GM20000 (cell line): ENCODE measurements around the gene LSM14A.
"Not testable (repeated sequence)": the region's sequence is repeated elsewhere in the genome, so short reads cannot be mapped to it uniquely, and the experiment has no call there.

Experiments
- DNase-seq: peaks from one replicate; pipeline ENCODE4 v3.0.0; 2012; ENCODE audit warnings: low spot score
- TF ChIP-seq, protein P1 (sequence below): IDR thresholded peaks from 2 replicates; pipeline ENCODE4 v1.5.1; 2012; ENCODE audit warnings: mild to moderate bottlenecking, control low read depth; ENCODE audit errors: extremely low read depth, missing control alignments

Gene LSM14A

DNA sequence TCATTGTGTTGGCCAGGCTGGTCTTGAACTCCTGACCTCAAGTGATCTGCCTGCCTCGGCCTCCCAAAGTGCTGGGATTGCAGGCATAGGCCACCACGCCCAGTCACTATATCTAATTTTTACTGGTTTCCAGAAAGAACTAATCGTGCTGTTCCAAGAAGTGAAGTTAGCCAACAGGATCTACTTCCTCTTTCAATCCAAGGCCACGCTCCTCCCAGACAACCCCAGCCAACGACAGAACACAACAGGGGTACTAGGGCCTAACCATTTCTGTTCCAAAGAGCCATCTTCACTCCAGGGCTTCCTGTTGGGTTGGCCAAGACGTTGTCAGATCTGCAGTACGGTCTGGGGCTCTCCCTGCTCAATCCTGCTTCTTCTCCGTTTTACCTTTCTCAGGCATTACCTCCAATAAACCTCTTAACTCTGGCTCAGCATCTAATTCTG is 7.0 kb upstream of the LSM14A start:
- DNase-seq: no peak
- TF ChIP-seq, protein P1, sequence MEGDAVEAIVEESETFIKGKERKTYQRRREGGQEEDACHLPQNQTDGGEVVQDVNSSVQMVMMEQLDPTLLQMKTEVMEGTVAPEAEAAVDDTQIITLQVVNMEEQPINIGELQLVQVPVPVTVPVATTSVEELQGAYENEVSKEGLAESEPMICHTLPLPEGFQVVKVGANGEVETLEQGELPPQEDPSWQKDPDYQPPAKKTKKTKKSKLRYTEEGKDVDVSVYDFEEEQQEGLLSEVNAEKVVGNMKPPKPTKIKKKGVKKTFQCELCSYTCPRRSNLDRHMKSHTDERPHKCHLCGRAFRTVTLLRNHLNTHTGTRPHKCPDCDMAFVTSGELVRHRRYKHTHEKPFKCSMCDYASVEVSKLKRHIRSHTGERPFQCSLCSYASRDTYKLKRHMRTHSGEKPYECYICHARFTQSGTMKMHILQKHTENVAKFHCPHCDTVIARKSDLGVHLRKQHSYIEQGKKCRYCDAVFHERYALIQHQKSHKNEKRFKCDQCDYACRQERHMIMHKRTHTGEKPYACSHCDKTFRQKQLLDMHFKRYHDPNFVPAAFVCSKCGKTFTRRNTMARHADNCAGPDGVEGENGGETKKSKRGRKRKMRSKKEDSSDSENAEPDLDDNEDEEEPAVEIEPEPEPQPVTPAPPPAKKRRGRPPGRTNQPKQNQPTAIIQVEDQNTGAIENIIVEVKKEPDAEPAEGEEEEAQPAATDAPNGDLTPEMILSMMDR: no peak

DNA sequence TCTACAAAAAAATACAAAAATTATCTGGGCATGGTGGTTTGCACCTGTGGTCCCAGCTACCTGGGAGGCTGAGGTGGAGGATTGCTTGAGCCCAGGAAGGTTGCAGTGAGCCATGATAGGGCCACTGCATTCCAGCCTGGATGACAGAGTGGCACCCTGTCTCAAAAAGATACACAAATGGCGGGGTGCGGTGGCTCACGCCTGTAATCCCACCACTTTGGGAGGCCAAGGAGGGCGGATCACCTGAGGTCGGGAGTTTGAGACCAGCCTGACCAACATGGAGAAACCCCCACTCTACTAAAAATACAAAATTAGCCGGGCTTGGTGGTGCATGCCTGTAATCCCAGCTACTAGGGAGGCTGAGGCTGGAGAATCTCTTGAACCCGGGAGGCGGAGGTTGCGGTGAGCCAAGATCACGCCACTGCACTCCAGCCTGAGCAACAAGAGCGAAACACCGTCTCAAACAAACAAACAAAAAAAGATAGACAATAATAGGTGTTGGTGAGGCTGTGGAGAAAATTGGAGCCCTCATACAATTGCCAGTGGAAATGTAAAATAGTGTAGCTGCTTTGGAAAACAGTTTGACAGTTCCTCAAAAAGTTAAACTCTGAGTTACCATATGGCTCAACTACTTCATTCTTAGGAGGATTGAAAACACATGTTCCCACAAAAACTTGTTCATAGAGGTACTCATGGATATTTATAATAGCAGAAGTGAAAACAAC is 2.7 kb upstream of the LSM14A start:
- not testable (repeated sequence) for DNase-seq

DNA sequence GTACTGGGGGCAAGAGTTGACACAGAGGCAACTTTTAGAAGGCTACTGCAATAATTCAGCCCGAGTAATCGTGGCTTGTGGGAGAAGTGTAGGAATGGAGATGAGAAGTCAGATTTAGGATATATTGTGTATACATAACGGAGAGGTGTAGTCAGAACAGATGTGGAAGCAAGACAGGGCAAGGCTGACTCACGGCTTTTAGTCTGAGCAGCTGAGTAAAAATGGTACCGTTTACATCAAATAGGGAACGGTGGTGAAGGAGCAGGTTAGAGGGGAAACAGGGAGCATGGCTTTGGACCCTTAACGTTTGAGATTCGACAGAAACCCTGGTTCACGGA is 796 bp upstream of the LSM14A start:
- peak; percentile 65 for DNase-seq

DNA sequence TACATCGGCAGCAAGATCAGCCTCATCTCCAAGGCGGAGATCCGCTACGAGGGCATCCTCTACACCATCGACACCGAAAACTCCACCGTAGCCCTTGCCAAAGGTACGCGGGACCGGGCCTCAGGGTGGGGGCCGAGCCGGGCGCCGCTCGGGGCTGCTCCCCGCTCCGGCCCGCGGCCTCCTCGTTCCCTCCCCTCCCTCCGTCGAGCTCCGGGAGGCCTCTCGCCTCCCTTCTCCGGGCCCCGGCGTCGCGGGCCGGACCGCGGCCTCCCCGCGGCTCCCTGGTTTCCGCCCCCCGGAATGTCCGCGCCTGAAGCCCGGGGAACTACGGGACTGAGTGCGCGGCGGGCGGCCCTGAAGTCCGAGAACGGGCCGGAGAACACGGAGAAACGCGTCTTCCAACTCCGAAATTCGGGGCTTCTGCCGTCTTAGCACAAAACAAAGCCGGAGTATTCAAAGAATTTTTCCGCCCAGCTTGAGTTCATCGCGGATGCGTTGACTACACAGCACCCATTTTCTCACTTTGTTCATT is 423 bp downstream of the LSM14A start:
- DNase-seq: no peak
- TF ChIP-seq, protein P1: no peak

More for the DNA sequence above, 796 bp upstream of the LSM14A start:
- TF ChIP-seq, protein P1: no peak

DNA sequence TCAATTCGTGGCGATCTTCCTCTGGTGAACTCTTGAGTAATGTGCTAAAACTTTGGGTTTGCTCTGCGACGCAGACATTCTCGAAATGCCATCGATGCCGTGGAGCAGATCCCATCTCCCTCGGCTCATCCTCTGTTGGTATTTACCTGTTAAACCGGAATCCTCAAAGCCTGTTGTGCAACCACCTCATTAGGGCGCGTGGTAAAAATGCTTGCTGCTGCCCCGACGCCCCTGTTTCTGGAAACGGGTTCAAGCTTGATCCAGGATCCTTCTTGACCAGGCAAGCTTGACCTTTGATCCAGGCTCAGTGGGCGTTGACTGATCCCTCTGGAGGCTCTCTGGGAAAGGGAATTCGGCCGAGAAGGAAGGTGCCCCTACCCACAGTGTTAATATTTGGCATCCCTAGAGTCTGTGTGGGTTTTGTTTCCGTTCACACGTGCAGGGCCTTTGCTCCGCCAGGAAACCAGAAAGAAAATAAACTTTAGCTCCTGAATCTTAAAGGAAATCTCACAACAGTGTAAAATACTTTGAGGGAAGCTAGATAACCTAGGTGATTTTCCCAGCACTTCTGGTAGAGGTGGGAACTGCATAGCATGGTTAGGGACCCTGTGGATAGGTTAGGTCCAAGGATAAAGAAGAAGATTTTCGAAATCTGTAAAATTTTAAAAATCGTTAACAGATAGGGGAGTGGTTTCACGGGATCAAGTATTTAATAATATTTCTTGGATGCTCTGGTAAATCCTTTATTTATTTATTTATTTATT is 1.1 kb downstream of the LSM14A start:
- TF ChIP-seq, protein P1: no peak
- no peak for DNase-seq

DNA sequence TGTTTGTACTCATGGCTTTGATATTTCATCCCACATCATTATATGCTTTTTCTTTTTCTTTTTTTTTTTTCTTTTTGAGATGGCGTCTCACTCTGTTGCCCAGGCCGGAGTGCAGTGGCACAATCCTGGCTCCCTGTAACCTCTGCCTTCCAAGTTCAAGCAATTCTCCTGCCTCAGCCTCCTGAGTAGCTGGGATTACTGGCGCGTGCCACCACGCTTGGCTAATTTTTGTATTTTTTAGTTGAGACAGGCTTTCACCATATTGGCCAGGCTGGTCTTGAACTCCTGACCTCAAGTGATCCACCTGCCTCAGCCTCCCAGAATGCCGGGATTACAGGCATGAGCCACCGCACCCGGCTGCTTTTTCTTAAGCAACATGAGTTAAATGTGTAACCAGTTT is 2.9 kb downstream of the LSM14A start:
- not testable (repeated sequence) for DNase-seq

DNA sequence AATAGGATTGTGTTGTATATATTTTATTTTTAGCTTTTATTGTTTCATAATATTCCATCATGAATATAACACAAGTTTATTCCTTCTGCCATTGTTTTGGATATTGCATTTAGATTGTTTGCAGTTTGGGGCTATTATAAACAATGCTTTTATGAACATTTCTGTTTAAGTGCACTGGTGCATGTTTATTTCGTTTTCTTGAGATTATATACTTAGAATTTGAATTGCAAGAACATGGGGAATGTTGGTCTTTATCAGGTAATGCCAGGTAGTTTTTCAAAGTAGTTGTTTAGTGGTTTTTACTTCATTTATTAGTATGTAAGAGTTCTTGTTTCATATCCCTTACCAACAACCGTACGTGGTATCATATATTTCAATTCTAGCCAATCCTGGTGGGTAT is 4.3 kb downstream of the LSM14A start:
- no peak for DNase-seq
- TF ChIP-seq, protein P1: no peak

DNA sequence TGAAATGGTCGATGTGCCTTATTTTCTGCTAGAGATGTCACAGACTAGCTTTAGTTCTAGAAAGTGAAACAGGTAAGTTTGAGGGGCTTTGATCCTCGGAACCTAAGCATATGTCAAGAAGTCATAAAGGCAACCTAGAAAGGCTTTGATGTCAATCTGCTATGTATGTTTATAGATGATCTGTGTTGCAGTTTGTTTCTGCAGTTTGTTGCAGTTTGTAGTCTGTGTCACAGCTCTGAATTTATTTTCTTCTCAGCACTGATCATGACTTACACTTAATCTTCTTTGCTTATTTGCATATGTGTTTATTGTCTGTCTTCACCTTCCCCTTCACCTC is 5.9 kb downstream of the LSM14A start:
- no peak for DNase-seq

More for the DNA sequence above, 5.9 kb downstream of the LSM14A start:
- TF ChIP-seq, protein P1: no peak
